ENCODE results near the gene PALM2AKAP2.

- TF ChIP-seq POLR2A (IDR thresholded peaks at IDR 0.05; ENCODE audit: low read length) = no peak
- TF ChIP-seq GATA1 (IDR thresholded peaks at IDR 0.05; ENCODE audit: low read depth, low read length) = no peak
Measured at GRCh38 chr9:109753308-109753707, 26.7 kb upstream of the PALM2AKAP2 start.
